Effector memory CD8-positive, alpha-beta T cell (primary cell): Measurements from ENCODE around the gene DLGAP1.

Source experiments
- ATAC-seq: fragments of 150-1000 bp; cut with Tn5 transposase; replicated peaks from 2 replicates; pipeline ENCODE4 v1.10.0; 2021; ENCODE audit warnings: mild to moderate bottlenecking, moderate library complexity
- DNase-seq, 3 experiments: peaks; one replicate each; pipeline ENCODE4 v3.0.0; 2021
- H3K27ac Mint-ChIP-seq, 2 donors: one replicate each; pipeline ENCODE4 v1.8.0; 2022; ENCODE audit warnings: mild to moderate bottlenecking in 2 of 2, mixed read lengths in 2 of 2, moderate library complexity in 2 of 2
- H3K27me3 Mint-ChIP-seq, 2 donors: one replicate each; pipeline ENCODE4 v1.8.0; 2022; ENCODE audit warnings: mixed read lengths in 2 of 2
- H3K36me3 Mint-ChIP-seq: one replicate; pipeline ENCODE4 v1.8.0; 2022; ENCODE audit warnings: mild to moderate bottlenecking, moderate library complexity, mixed read lengths; ENCODE audit not compliant: insufficient read depth
- H3K4me1 Mint-ChIP-seq, 2 donors: one replicate each; pipeline ENCODE4 v1.8.0; 2022; ENCODE audit warnings: low read depth in 2 of 2, mixed read lengths in 2 of 2
- H3K4me3 Mint-ChIP-seq, 2 donors: one replicate each; pipeline ENCODE4 v1.8.0; 2022; ENCODE audit warnings: mild to moderate bottlenecking in 2 of 2, mixed read lengths in 2 of 2, moderate library complexity in 2 of 2
- H3K9me3 Mint-ChIP-seq, 2 donors: one replicate each; pipeline ENCODE4 v1.8.0; 2022; ENCODE audit warnings: mixed read lengths in 2 of 2

Gene DLGAP1

GRCh38 chr18:4093676-4094075 lies 361.4 kb downstream of the DLGAP1 start:
- no peak overlapping the region for H3K27ac Mint-ChIP-seq
- H3K9me3 Mint-ChIP-seq: no peaks in the 10 kb centered on the region
- H3K27me3 Mint-ChIP-seq: no peaks in the 10 kb centered on the region
- ATAC-seq (no peak), DNase-seq (no peak)
- H3K4me1 Mint-ChIP-seq: no peaks in the 10 kb centered on the region
- H3K36me3 Mint-ChIP-seq: no peaks in the 10 kb centered on the region
- H3K4me3 Mint-ChIP-seq: no peak overlapping the region

- H3K27ac Mint-ChIP-seq: no peak overlapping the region
Measured at GRCh38 chr18:4084382-4084900, 370.7 kb downstream of the DLGAP1 start.

DNA sequence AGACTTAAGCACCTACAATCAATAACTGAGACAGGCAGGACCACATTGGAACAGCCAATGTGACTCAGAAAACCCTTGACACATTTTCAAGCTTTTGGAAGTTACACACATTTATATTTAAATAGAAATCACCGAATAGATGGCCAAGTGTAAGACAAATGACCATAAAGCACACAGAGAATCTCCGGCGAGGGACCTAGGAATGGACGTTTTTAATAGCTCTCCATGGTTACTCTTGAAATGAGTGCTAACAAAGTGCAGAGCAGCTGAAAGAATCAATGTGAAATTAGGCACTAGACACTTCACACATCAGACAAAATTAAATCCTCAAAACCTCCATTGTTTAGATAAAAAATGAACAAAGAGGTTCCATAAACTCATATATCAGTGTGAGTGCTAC lies 376.9 kb downstream of the DLGAP1 start:
- Mint-ChIP-seq H3K36me3 (no peaks in the 10 kb centered on the region), H3K4me3 (no peak overlapping the region), H3K27ac (no peak overlapping the region), H3K9me3 (no peaks in the 10 kb centered on the region), H3K27me3 (peaks cover 0 to 6% of the 10 kb centered on the region in 2 donors), H3K4me1 (no peaks in the 10 kb centered on the region)
- DNase-seq (no peak), ATAC-seq (no peak)

More at GRCh38 chr18:4084382-4084900, 370.7 kb downstream of the DLGAP1 start:
- DNase-seq: no peak
- ATAC-seq: no peak
- Mint-ChIP-seq H3K4me3 (no peak overlapping the region), H3K36me3 (no peaks in the 10 kb centered on the region), H3K27me3 (peaks cover 0 to 6% of the 10 kb centered on the region in 2 donors), H3K4me1 (no peaks in the 10 kb centered on the region), H3K9me3 (peaks cover 0 to 6% of the 10 kb centered on the region in 2 donors)

DNA sequence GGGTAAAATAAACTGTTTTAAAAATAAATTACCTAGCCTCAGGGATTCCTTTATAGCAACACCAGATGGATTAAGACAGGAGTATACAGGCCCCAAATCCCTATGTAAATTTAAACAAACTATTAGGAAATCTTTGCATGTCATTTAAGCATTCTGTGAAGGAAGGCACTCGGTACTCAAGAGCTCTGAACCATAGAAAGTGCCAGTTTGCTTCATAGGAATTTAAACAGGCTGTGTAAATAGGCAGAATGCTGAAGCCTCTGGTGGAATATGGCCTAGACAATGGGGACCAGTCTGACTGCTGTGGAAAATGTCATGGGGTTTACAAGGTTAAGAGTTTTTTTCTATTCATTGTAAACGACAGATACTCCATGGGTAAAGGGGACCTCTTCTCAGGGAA lies 377.4 kb downstream of the DLGAP1 start:
- no peak for DNase-seq
- no peak overlapping the region for H3K27ac Mint-ChIP-seq
- no peaks in the 10 kb centered on the region for H3K4me1 Mint-ChIP-seq
- peaks cover 4 to 6% of the 10 kb centered on the region in 2 donors for H3K27me3 Mint-ChIP-seq
- no peaks in the 10 kb centered on the region for H3K36me3 Mint-ChIP-seq
- no peaks in the 10 kb centered on the region for H3K9me3 Mint-ChIP-seq
- no peak overlapping the region for H3K4me3 Mint-ChIP-seq
- ATAC-seq: no peak

- no peaks in the 10 kb centered on the region for H3K4me1 Mint-ChIP-seq
- H3K27me3 Mint-ChIP-seq: peaks cover 6 to 7% of the 10 kb centered on the region in 2 donors
- no peaks in the 10 kb centered on the region for H3K36me3 Mint-ChIP-seq
- H3K4me3 Mint-ChIP-seq: no peak overlapping the region
- no peaks in the 10 kb centered on the region for H3K9me3 Mint-ChIP-seq
- DNase-seq (no peak), ATAC-seq (no peak)
- no peak overlapping the region for H3K27ac Mint-ChIP-seq
Measured at GRCh38 chr18:4077204-4077603, 377.9 kb downstream of the DLGAP1 start.

- peaks cover 0 to 11% of the 10 kb centered on the region in 2 donors for H3K27me3 Mint-ChIP-seq
- H3K9me3 Mint-ChIP-seq: no peaks in the 10 kb centered on the region
- H3K27ac Mint-ChIP-seq: no peak overlapping the region
- no peaks in the 10 kb centered on the region for H3K36me3 Mint-ChIP-seq
- no peak for DNase-seq
- no peaks in the 10 kb centered on the region for H3K4me1 Mint-ChIP-seq
- H3K4me3 Mint-ChIP-seq: no peak overlapping the region
- no peak for ATAC-seq
Measured at GRCh38 chr18:4074647-4075046, 380.5 kb downstream of the DLGAP1 start.

- H3K27ac Mint-ChIP-seq: no peak overlapping the region
- DNase-seq (no peak), ATAC-seq (no peak)
- H3K9me3 Mint-ChIP-seq: peaks cover 4 to 16% of the 10 kb centered on the region in 2 donors
- H3K36me3 Mint-ChIP-seq: no peaks in the 10 kb centered on the region
- no peak overlapping the region for H3K4me3 Mint-ChIP-seq
- no peaks in the 10 kb centered on the region for H3K4me1 Mint-ChIP-seq
- peaks cover 0 to 14% of the 10 kb centered on the region in 2 donors for H3K27me3 Mint-ChIP-seq
Measured at GRCh38 chr18:4069183-4069582, 385.9 kb downstream of the DLGAP1 start.

GRCh38 chr18:4068552-4069158 lies 386.5 kb downstream of the DLGAP1 start:
- H3K4me3 Mint-ChIP-seq: no peak overlapping the region
- ATAC-seq (no peak), DNase-seq (peak in 1 of 3 experiments; percentile 8)
- peaks cover 4 to 16% of the 10 kb centered on the region in 2 donors for H3K9me3 Mint-ChIP-seq
- no peaks in the 10 kb centered on the region for H3K36me3 Mint-ChIP-seq
- H3K4me1 Mint-ChIP-seq: no peaks in the 10 kb centered on the region
- no peak overlapping the region for H3K27ac Mint-ChIP-seq
- H3K27me3 Mint-ChIP-seq: peaks cover 0 to 14% of the 10 kb centered on the region in 2 donors

DNA sequence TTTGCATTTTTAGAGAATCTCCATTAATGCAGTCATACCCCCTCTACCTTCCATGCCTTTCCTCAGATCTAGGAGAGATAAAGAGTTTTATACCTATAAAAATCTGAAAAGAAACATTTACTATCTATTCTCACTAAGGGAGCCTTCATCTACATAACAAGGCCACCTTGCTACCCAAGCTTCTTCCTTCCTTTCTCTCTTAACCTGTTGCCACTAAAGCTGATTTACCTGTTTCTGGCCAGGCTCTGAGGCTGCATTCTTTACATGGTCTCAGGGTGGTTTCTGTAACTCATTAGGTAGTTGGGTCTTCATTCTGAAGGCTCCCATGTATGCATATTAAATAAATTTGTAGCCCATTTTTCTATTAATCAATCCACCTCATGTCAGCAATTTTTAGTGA lies 391.6 kb downstream of the DLGAP1 start:
- H3K36me3 Mint-ChIP-seq: no peaks in the 10 kb centered on the region
- DNase-seq: no peak
- peaks cover 9 to 16% of the 10 kb centered on the region in 2 donors for H3K9me3 Mint-ChIP-seq
- H3K4me3 Mint-ChIP-seq: no peak overlapping the region
- ATAC-seq: no peak
- H3K27ac Mint-ChIP-seq: no peak overlapping the region
- no peaks in the 10 kb centered on the region for H3K4me1 Mint-ChIP-seq
- no peaks in the 10 kb centered on the region for H3K27me3 Mint-ChIP-seq

DNA sequence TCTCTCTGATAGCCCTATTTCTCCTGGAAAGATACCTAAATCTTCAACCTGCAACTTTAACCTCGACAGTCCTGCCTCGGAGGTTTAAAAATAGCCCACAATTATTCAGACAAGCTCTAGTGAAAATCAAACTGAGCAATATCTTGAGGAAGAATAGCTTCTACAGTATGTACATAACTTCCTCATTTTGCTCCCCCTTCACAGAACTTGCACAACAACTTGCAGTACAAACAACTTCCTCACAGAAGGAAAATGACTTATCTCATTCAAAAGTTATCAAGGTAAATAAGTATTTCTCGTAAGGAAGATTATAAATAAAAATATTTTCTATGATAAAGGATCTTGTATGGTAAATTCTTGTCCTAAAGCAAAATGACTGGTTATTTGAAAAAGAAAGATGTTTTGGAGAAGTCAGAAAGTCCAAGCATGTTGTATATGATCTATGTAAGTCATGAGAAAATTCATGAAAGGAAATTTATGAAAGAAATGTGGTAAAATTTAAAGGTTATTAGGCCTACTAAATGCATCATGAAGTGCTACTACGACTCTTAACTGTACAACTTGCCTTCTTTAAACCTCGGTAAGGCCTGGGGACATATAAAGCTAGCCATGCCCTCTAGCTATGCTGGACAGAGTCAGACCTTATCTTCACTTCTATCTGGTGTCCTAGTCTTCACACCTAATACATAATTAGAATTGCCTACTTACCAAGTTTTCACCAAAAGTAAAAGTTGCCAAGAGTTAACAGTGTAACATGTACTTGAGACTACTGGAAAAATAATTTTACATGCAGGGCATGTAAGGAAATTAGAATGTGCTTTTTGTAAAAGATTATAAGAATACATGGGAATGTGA lies 394.5 kb downstream of the DLGAP1 start:
- H3K27me3 Mint-ChIP-seq: no peaks in the 10 kb centered on the region
- peaks cover under 1 to 6% of the 10 kb centered on the region in 2 donors for H3K9me3 Mint-ChIP-seq
- H3K36me3 Mint-ChIP-seq: no peaks in the 10 kb centered on the region
- no peaks in the 10 kb centered on the region for H3K4me1 Mint-ChIP-seq
- H3K4me3 Mint-ChIP-seq: no peak overlapping the region
- no peak overlapping the region for H3K27ac Mint-ChIP-seq
- no peak for ATAC-seq
- no peak for DNase-seq

- Mint-ChIP-seq H3K9me3 (peaks cover 0 to 7% of the 10 kb centered on the region in 2 donors), H3K4me1 (no peaks in the 10 kb centered on the region), H3K4me3 (no peak overlapping the region), H3K27me3 (peaks cover 0 to 7% of the 10 kb centered on the region in 2 donors), H3K36me3 (no peaks in the 10 kb centered on the region), H3K27ac (no peak overlapping the region)
- no peak for DNase-seq
- ATAC-seq: no peak
Measured at GRCh38 chr18:4058179-4058578, 396.9 kb downstream of the DLGAP1 start.

GRCh38 chr18:4040391-4041092 lies 414.6 kb downstream of the DLGAP1 start:
- no peak for DNase-seq
- Mint-ChIP-seq H3K27me3 (no peaks in the 10 kb centered on the region), H3K27ac (no peak overlapping the region), H3K4me1 (no peaks in the 10 kb centered on the region), H3K4me3 (no peak overlapping the region), H3K9me3 (no peaks in the 10 kb centered on the region), H3K36me3 (no peaks in the 10 kb centered on the region)
- no peak for ATAC-seq

DNA sequence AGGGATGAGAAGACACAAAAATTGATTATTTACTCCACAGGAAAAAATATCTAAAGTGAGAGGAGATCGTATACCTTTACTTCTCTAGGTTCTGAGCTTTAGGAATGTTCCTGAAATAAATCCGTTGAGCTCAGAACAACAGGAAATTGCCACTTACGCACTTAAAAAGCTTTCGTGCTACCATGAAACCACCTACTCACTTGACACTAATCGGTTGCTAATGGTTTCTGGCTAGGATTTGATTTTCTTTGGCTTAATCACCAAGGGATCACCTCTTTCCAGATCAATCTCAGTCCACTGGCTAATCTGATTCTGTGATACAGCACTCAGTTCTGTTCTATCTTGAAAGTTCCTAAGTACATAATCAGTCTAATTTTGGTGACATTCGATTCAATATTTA lies 419.6 kb downstream of the DLGAP1 start:
- DNase-seq: no peak
- Mint-ChIP-seq H3K27ac (no peak overlapping the region), H3K9me3 (no peaks in the 10 kb centered on the region), H3K27me3 (no peaks in the 10 kb centered on the region), H3K36me3 (no peaks in the 10 kb centered on the region), H3K4me1 (no peaks in the 10 kb centered on the region), H3K4me3 (no peak overlapping the region)
- no peak for ATAC-seq
